Measurements from ENCODE around the gene PADI2. TPM values are rescaled to one million over a fixed set of nuclear protein-coding genes. Genes with fewer than 3 reads are reported as not detected.

The PADI2 gene
- total and polyA plus RNA-seq, 4 donors: 0.25 to 2.4 (median 0.96) TPM

DNA sequence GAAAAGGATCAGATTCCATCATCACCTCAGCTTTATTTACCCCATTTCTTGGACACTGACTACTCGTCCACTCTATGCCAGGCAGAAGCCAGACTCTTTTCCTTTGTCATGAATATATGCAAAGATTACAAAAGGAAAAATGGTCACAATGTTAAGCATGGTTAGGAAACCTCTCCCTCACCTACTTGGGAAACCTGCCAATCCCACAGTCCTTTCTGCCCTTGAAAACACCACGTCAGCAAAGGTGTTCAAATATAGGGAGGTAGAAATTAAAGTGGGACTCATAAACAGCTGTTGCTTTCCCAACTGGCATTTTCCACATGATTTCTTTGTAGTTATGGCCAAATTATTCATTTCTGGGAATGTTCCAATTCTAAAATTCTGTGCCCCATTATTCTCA, 91.4 kb downstream of the PADI2 start:
- Histone ChIP-seq H3K9ac (ENCODE audit: low read depth in 1 of 2, low read length in 2 of 2) (no peak overlapping the region), H3K4me3 (ENCODE audit: low read depth in 1 of 3, low read length in 3 of 3) (no peak overlapping the region), H3K27me3 (ENCODE audit: control insufficient read depth in 4 of 4, insufficient read depth in 4 of 4, low read length in 3 of 4) (no peaks in the 10 kb centered on the region), H3K4me1 (ENCODE audit: control insufficient read depth in 4 of 4, insufficient read depth in 4 of 4, low read length in 3 of 4) (no peaks in the 10 kb centered on the region), H3K27ac (ENCODE audit: low read depth in 1 of 2, low read length in 2 of 2) (no peak overlapping the region), H3K36me3 (ENCODE audit: control insufficient read depth in 4 of 4, insufficient read depth in 3 of 4, low read depth in 1 of 4, low read length in 3 of 4) (peaks cover 13 to 89% (median 58%) of the 10 kb centered on the region in 4 donors), H3K9me3 (ENCODE audit: control insufficient read depth in 4 of 4, low read length in 3 of 4) (no peaks in the 10 kb centered on the region)
- no peak for DNase-seq (ENCODE audit: low spot score)
- TF ChIP-seq CTCF (IDR thresholded peaks at IDR 0.05; ENCODE audit: low read depth, low read length, missing input control) (no peak), HNF4A (conservative IDR thresholded peaks at IDR 0.05) (peak in 1 of 2 donors; percentile 12)
- 56% methylated on average over 2 of the region's 2 CpGs for WGBS

GRCh38 chr1:17027403-17027802, 91.8 kb downstream of the PADI2 start:
- Histone ChIP-seq H3K9me3 (ENCODE audit: control insufficient read depth in 4 of 4, low read length in 3 of 4) (no peaks in the 10 kb centered on the region), H3K36me3 (ENCODE audit: control insufficient read depth in 4 of 4, insufficient read depth in 3 of 4, low read depth in 1 of 4, low read length in 3 of 4) (peaks cover 11 to 89% (median 59%) of the 10 kb centered on the region in 4 donors), H3K27ac (ENCODE audit: low read depth in 1 of 2, low read length in 2 of 2) (no peak overlapping the region), H3K4me3 (ENCODE audit: low read depth in 1 of 3, low read length in 3 of 3) (no peak overlapping the region), H3K9ac (ENCODE audit: low read depth in 1 of 2, low read length in 2 of 2) (no peak overlapping the region), H3K27me3 (ENCODE audit: control insufficient read depth in 4 of 4, insufficient read depth in 4 of 4, low read length in 3 of 4) (no peaks in the 10 kb centered on the region), H3K4me1 (ENCODE audit: control insufficient read depth in 4 of 4, insufficient read depth in 4 of 4, low read length in 3 of 4) (no peaks in the 10 kb centered on the region)
- DNase-seq (ENCODE audit: low spot score): no peak
- TF ChIP-seq, protein P1, sequence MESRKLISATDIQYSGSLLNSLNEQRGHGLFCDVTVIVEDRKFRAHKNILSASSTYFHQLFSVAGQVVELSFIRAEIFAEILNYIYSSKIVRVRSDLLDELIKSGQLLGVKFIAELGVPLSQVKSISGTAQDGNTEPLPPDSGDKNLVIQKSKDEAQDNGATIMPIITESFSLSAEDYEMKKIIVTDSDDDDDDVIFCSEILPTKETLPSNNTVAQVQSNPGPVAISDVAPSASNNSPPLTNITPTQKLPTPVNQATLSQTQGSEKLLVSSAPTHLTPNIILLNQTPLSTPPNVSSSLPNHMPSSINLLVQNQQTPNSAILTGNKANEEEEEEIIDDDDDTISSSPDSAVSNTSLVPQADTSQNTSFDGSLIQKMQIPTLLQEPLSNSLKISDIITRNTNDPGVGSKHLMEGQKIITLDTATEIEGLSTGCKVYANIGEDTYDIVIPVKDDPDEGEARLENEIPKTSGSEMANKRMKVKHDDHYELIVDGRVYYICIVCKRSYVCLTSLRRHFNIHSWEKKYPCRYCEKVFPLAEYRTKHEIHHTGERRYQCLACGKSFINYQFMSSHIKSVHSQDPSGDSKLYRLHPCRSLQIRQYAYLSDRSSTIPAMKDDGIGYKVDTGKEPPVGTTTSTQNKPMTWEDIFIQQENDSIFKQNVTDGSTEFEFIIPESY (IDR thresholded peaks at IDR 0.05): no peak
- TF ChIP-seq HNF4A (conservative IDR thresholded peaks at IDR 0.05): no peak
- no peak for TF ChIP-seq CTCF (IDR thresholded peaks at IDR 0.05; ENCODE audit: low read depth, low read length, missing input control)
- no peak for TF ChIP-seq RXRA (IDR thresholded peaks at IDR 0.05)
- 82% methylated on average over 5 of the region's 5 CpGs for WGBS

DNA sequence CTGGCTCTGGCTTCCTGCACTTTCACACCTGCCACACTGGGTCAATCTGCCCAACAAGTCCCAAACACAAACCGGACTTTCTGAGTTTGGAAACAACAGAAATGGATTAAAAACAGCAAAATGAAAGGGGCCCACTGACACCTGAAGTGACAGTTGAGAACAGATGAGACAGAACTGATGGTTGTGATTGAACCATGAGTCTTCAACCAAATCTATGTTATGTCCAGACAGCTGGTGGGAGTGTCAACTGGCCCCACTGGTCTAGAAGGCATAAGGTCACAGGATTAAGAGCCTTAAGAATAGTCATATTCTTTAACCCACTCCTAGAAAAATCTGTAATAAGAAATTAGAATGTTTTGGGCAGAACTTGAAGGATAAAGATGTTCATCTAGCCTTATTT, 94.5 kb downstream of the PADI2 start:
- Histone ChIP-seq H3K27ac (ENCODE audit: low read depth in 1 of 2, low read length in 2 of 2) (no peak overlapping the region), H3K9me3 (ENCODE audit: control insufficient read depth in 4 of 4, low read length in 3 of 4) (no peaks in the 10 kb centered on the region), H3K36me3 (ENCODE audit: control insufficient read depth in 4 of 4, insufficient read depth in 3 of 4, low read depth in 1 of 4, low read length in 3 of 4) (peaks cover 25 to 96% (median 70%) of the 10 kb centered on the region in 4 donors), H3K9ac (ENCODE audit: low read depth in 1 of 2, low read length in 2 of 2) (no peak overlapping the region), H3K4me1 (ENCODE audit: control insufficient read depth in 4 of 4, insufficient read depth in 4 of 4, low read length in 3 of 4) (no peaks in the 10 kb centered on the region), H3K4me3 (ENCODE audit: low read depth in 1 of 3, low read length in 3 of 3) (no peak overlapping the region), H3K27me3 (ENCODE audit: control insufficient read depth in 4 of 4, insufficient read depth in 4 of 4, low read length in 3 of 4) (no peaks in the 10 kb centered on the region)
- no peak for DNase-seq (ENCODE audit: low spot score)
- WGBS: 87% methylated on average over 1 of the region's 1 CpG
- TF ChIP-seq FOXA1 (IDR thresholded peaks at IDR 0.05) (no peak), CTCF (IDR thresholded peaks at IDR 0.05; ENCODE audit: low read depth, low read length, missing input control) (no peak), GABPA (IDR thresholded peaks at IDR 0.05 in 1 of 2, conservative IDR thresholded peaks at IDR 0.05 in 1 of 2) (no peak), REST (IDR thresholded peaks at IDR 0.05) (no peak), FOXA2 (IDR thresholded peaks at IDR 0.05) (no peak), HNF4A (conservative IDR thresholded peaks at IDR 0.05) (no peak), YY1 (IDR thresholded peaks at IDR 0.05) (no peak), RAD21 (IDR thresholded peaks at IDR 0.05) (no peak), TAF1 (conservative IDR thresholded peaks at IDR 0.05) (no peak), SP1 (IDR thresholded peaks at IDR 0.05) (no peak)
- TF ChIP-seq, protein P1 (IDR thresholded peaks at IDR 0.05): no peak

Measured in liver (tissue), 9 donors.